ENCODE data around the gene CYBB. TPM values are rescaled to one million over a fixed set of nuclear protein-coding genes. Genes with fewer than 3 reads are reported as not detected.

CYBB gene
- under 0.01 TPM in 1 of 2 replicates, not detected in the other for total RNA-seq

GRCh38 chrX:37779857-37780256 is at the start of gene CYBB:
TSS of gene CYBB (plus strand) at chrX:37780059. CDS start at chrX:37780078, 19 bp downstream.

GRCh38 chrX:37846934-37847732 is 67.3 kb downstream of the CYBB start, which contains the start of gene DYNLT3:
TSS of gene DYNLT3 (minus strand) at chrX:37847571. CDS start at chrX:37847510, 61 bp downstream.

Other genes starting within 250 kb of the CYBB start
- 0.19 and 0.93 TPM in 2 replicates for gene LANCL3, start 208.4 kb upstream of the CYBB start, total RNA-seq
- gene XK, start 94.3 kb upstream of the CYBB start, total RNA-seq, result under 0.01 TPM in 1 of 2 replicates, not detected in the other
- 14.9 and 21.8 TPM in 2 replicates for gene DYNLT3, start 67.5 kb downstream of the CYBB start, total RNA-seq
- gene SYTL5, start 226.5 kb downstream of the CYBB start, total RNA-seq, result 0.05 TPM in 1 of 2 replicates, not detected in the other